Measurements from ENCODE around the gene HLA-G. TPM values are rescaled to one million over a fixed set of nuclear protein-coding genes. Genes with fewer than 3 reads are reported as not detected.

HLA-G gene
- total RNA-seq, 1 experiment from 2014 or later, result 0.37 TPM

- in situ Hi-C loops (cut with HindIII; ENCODE audit: low pct_unique_long_range_greater_than_20kb, low sequenced_read_pairs), result no loop called here
- DNase-seq (ENCODE audit: low read depth, low spot score), result no peak
Observed at GRCh38 chr6:29813809-29814208, 13.8 kb upstream of the HLA-G start.

- in situ Hi-C loops (cut with HindIII; ENCODE audit: low pct_unique_long_range_greater_than_20kb, low sequenced_read_pairs), result no loop called here
- DNase-seq (ENCODE audit: low read depth, low spot score), result no peak
Observed at GRCh38 chr6:29814379-29815117, 13.1 kb upstream of the HLA-G start.

DNA sequence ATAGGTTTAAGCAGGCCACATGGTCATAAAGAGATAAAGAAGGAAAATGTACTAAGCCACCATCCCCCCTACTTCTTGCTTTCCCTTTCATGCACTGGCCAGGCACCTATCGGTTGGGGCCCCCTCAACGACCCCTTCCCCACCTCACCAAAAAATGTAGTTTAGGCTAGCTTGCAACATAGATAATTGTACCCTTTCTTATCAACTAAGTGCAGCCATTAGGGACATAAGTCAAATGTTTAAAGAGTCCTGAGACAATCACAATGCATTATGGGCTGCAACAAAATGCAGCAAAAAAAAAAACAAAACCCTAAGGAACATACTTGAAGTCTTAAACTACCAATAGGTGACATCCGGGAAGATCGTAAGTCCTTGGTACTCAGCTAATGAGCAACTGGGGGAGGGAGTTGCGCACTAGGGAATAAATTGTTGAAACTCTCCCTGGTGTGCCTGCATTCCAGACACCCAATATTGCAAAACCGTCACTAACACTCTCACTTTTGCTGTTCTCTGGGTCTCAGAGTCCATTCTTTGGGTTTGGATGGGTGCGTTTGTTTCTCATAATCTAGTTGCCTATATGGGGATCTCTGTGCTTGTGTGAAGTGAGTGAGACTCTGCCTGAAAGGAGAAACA lies 12.4 kb upstream of the HLA-G start:
- no peak for DNase-seq (ENCODE audit: low read depth, low spot score)
- in situ Hi-C loops (cut with HindIII; ENCODE audit: low pct_unique_long_range_greater_than_20kb, low sequenced_read_pairs), result no loop called here

DNA sequence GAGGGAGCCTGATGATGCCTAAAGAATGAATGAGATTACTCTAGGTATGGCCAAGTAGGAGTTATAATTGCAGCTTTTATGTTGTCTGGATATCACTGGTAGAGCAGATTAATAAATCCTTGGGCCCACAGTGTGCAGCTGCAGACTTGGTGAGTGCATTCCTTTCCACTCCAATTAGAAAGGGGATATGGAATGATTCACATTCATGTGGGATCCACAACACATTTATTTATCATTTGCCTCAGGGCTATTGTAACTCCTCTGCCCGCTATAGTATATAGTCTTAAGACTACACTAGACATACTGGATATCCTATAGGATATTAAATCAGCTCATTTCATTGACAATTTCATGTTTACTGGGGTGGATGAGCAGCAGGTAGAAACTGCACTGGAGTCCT lies 11.6 kb upstream of the HLA-G start:
- DNase-seq (ENCODE audit: low read depth, low spot score), result peak; percentile 28
- in situ Hi-C loops (cut with HindIII; ENCODE audit: low pct_unique_long_range_greater_than_20kb, low sequenced_read_pairs), result no loop called here

DNA sequence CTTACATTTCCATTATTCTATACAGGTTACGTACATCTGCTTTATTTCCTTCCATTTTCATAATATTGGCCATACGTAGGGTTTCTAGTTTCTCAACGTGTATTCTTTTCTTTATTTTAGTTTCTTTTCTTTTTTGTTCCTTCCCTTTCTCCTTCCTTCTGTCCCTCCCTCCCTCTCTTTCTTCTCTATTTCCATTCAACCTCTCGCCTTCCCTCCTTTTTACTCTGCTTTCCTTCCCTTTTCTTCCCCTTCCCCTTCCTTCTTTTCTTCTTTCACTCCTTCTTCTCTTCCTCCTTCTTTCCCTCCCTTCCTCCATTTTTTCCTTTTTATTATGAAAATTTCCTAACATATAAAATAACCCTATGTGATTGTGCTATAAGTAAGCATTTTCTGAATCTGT lies 8.7 kb upstream of the HLA-G start:
- in situ Hi-C loops (cut with HindIII; ENCODE audit: low pct_unique_long_range_greater_than_20kb, low sequenced_read_pairs), result no loop called here
- DNase-seq (ENCODE audit: low read depth, low spot score), result no peak

GRCh38 chr6:29824144-29824543 lies 3.5 kb upstream of the HLA-G start:
- peak; percentile 40 for DNase-seq (ENCODE audit: low read depth, low spot score)
- in situ Hi-C loops (cut with HindIII; ENCODE audit: low pct_unique_long_range_greater_than_20kb, low sequenced_read_pairs), result no loop called here

GRCh38 chr6:29825848-29826247 lies 1.8 kb upstream of the HLA-G start:
- DNase-seq (ENCODE audit: low read depth, low spot score), result peak; percentile 69
- in situ Hi-C loops (cut with HindIII; ENCODE audit: low pct_unique_long_range_greater_than_20kb, low sequenced_read_pairs), result no loop called here

DNA sequence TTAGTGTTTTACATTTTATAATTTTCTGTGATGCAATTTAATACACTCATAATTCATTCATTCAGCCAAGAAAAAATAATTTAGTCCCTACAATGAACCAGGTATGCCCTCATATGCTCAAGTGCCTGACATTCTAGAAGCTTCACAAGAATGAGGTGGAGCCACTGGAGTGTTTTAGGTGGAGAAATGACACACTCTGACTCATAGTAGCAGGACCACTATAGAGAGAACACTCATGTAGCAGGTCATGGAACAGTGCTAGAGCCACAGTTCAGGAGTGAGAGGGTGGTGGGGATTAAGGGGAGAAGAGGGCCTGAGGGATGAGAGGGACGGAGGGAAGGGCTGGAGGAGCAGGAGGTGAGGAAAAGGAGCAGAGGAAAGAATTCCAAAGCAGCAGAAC lies 1.4 kb upstream of the HLA-G start:
- DNase-seq (ENCODE audit: low read depth, low spot score), result no peak
- in situ Hi-C loops (cut with HindIII; ENCODE audit: low pct_unique_long_range_greater_than_20kb, low sequenced_read_pairs), result no loop called here

DNA sequence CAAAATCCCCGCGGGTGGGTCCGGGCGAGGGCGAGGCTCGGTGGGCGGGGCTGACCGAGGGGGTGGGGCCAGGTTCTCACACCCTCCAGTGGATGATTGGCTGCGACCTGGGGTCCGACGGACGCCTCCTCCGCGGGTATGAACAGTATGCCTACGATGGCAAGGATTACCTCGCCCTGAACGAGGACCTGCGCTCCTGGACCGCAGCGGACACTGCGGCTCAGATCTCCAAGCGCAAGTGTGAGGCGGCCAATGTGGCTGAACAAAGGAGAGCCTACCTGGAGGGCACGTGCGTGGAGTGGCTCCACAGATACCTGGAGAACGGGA lies 809 bp downstream of the HLA-G start:
- in situ Hi-C loops (cut with HindIII; ENCODE audit: low pct_unique_long_range_greater_than_20kb, low sequenced_read_pairs), result no loop called here
- DNase-seq (ENCODE audit: low read depth, low spot score), result no peak

GRCh38 chr6:29829766-29830165 lies 2.1 kb downstream of the HLA-G start:
- in situ Hi-C loops (cut with HindIII; ENCODE audit: low pct_unique_long_range_greater_than_20kb, low sequenced_read_pairs), result no loop called here
- DNase-seq (ENCODE audit: low read depth, low spot score), result no peak

- DNase-seq (ENCODE audit: low read depth, low spot score), result no peak
- in situ Hi-C loops (cut with HindIII; ENCODE audit: low pct_unique_long_range_greater_than_20kb, low sequenced_read_pairs), result no loop called here
Observed at GRCh38 chr6:29830409-29830808, 2.8 kb downstream of the HLA-G start.

DNA sequence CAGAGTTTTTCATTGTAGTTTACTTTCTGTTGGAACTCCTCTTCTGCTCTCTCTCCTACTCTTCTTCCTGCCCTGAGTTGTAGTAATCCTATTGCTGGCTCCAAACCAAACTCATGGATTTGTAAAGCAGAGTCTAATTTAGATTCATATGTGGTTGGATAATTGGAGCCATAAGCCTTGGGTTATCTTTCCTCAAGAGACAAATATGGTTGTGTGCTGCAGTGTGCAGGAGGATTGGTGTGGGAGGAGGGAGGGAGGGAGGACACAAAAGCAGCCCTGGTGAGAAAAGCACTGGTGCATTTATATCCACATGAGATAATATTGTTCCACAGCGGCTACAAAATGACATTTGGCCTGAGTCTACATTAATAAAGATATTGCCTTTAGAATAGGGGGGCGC lies 4.2 kb downstream of the HLA-G start:
- DNase-seq (ENCODE audit: low read depth, low spot score), result no peak
- in situ Hi-C loops (cut with HindIII; ENCODE audit: low pct_unique_long_range_greater_than_20kb, low sequenced_read_pairs), result no loop called here

DNA sequence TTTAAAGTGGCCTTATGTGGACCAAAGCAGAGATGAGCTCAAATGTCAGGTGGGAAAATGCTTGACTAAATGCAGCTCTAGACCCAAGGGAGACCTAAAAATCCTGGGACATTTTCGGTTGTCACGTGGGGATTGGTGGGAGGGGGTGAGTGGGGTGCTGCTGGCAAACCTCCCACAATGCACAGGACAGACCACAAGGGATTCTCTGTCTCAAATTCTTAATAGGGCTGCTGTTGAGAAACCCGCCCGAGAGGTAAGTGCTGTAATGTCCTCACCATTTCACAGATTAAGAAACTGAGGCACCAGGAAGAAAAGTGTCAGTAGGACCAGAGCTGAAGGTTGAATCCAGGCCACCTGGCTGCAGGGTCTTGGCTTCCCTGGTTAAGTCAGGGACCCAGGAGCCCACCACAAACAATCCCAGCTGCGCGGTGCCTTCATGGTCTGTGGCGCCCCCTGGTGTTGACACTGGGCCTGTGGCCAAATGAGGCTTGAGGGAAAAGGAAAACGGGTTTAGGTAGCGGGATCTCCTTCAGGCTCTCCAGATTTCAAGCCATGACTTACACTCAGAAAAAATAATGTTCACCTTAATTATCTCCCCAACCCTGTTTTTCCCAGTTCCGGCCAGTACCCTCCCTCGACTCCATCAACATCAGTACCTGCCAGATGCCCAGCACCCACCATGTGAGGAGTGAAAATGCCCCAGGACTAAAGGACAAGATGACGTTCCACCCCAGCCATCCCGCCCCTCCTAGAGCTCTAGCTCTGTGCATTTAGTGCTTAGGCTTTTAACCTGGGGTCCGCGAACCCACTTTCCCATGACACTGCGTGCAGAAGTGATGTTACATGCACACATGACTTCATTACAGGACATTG lies 7.2 kb downstream of the HLA-G start:
- in situ Hi-C loops (cut with HindIII; ENCODE audit: low pct_unique_long_range_greater_than_20kb, low sequenced_read_pairs), result no loop called here
- DNase-seq (ENCODE audit: low read depth, low spot score), result peak; percentile 58

- in situ Hi-C loops (cut with HindIII; ENCODE audit: low pct_unique_long_range_greater_than_20kb, low sequenced_read_pairs), result no loop called here
- DNase-seq (ENCODE audit: low read depth, low spot score), result no peak
Observed at GRCh38 chr6:29839917-29840316, 12.3 kb downstream of the HLA-G start.

DNA sequence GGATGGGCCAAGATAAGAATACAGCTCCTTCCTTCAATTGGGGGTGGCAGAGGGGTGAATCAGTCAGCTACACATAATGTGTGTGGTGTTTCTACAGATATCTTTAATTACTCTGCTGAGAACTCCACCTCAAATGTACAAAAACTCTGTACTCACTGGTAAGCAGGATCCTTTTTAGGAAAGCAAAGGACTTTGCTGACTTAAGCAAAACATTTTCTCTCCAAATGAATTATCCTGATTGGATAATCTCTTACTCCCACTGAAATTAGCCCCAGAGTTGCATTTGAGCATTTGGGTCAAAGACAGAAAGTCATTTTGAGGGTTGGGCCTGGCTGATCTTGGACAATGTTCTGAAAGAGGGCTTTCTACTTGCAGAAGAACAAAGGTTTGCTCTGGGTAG lies 13.4 kb downstream of the HLA-G start:
- no peak for DNase-seq (ENCODE audit: low read depth, low spot score)
- in situ Hi-C loops (cut with HindIII; ENCODE audit: low pct_unique_long_range_greater_than_20kb, low sequenced_read_pairs), result no loop called here

- in situ Hi-C loops (cut with HindIII; ENCODE audit: low pct_unique_long_range_greater_than_20kb, low sequenced_read_pairs), result no loop called here
- DNase-seq (ENCODE audit: low read depth, low spot score), result no peak
Observed at GRCh38 chr6:29845405-29846006, 17.9 kb downstream of the HLA-G start.

DNA sequence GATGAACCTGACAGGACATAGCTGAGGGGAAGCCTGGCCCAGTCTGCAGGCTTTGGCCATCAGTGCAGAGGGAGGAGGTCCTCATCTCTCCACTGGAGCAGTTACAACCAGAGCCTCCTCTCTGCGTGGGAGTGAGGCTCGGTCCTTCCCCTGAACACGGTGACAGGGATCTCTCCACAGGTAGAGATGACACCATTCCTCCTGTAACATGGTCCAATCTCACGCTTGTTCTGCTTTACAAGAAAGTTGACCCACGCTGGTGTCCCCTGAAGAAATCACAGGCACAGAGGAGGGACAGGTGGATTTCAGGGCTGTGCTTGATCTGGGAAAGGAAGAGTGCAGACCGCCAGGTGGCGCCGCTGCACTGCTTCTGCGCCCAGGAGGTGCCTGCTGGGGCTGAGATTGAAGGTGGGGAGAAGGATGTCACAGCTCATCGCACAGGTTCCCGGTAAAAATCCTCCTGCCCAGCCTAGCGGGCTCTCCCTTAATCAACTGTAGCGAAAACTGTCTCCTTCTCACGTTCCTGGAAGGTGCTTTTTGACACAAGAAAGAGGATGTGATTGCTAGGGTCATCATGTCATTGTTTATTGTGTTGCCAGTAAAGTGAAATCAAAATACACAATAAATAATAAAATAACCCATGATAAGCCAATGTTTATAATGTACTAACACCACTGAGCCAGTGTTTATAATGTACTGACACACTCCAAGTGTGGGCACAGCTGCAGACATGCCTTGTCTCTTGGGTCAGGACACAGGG lies 20.4 kb downstream of the HLA-G start:
- DNase-seq (ENCODE audit: low read depth, low spot score), result peak; percentile 69
- in situ Hi-C loops (cut with HindIII; ENCODE audit: low pct_unique_long_range_greater_than_20kb, low sequenced_read_pairs), result no loop called here

Measured in SK-MEL-5 (cell line).